GM03348 (cell line): ENCODE results near the gene PALLD.
"Not testable (repeated sequence)": the region's sequence is repeated elsewhere in the genome, so short reads cannot be mapped to it uniquely, and the experiment has no call there.

Source experiments
- DNase-seq: peaks from one replicate; pipeline ENCODE4 v3.0.0; 2012; ENCODE audit warnings: low spot score

Gene PALLD

GRCh38 chr4:168707205-168707604 is 210.4 kb downstream of the PALLD start:
- peak; percentile 27 for DNase-seq

- no peak for DNase-seq
Observed at GRCh38 chr4:168708108-168708507, 211.3 kb downstream of the PALLD start.

GRCh38 chr4:168710353-168710946 is 213.6 kb downstream of the PALLD start:
- DNase-seq: peak; percentile 58

- DNase-seq: peak; percentile 77
Observed at GRCh38 chr4:168711197-168712140, 214.6 kb downstream of the PALLD start.

- no peak for DNase-seq
Observed at GRCh38 chr4:168712316-168712890, 215.6 kb downstream of the PALLD start.

GRCh38 chr4:168713253-168713652 is 216.4 kb downstream of the PALLD start:
- no peak for DNase-seq

- no peak for DNase-seq
Observed at GRCh38 chr4:168715896-168716295, 219.0 kb downstream of the PALLD start.

- DNase-seq: no peak
Observed at GRCh38 chr4:168716406-168717129, 219.7 kb downstream of the PALLD start.

- DNase-seq: no peak
Observed at GRCh38 chr4:168717847-168718246, 221.0 kb downstream of the PALLD start.

- DNase-seq: no peak
Observed at GRCh38 chr4:168719725-168720124, 222.9 kb downstream of the PALLD start.

- DNase-seq: no peak
Observed at GRCh38 chr4:168720396-168720900, 223.6 kb downstream of the PALLD start.

- DNase-seq: no peak
Observed at GRCh38 chr4:168722391-168722790, 225.5 kb downstream of the PALLD start.

- no peak for DNase-seq
Observed at GRCh38 chr4:168723020-168723419, 226.2 kb downstream of the PALLD start.

GRCh38 chr4:168723569-168723968 is 226.7 kb downstream of the PALLD start:
- DNase-seq: no peak

- no peak for DNase-seq
Observed at GRCh38 chr4:168724243-168724642, 227.4 kb downstream of the PALLD start.

- DNase-seq: peak; percentile 44
Observed at GRCh38 chr4:168724686-168725411, 228.0 kb downstream of the PALLD start.

- no peak for DNase-seq
Observed at GRCh38 chr4:168725930-168726329, 229.1 kb downstream of the PALLD start.

GRCh38 chr4:168727181-168727580 is 230.3 kb downstream of the PALLD start:
- not testable (repeated sequence) for DNase-seq

- no peak for DNase-seq
Observed at GRCh38 chr4:168731006-168731636, 234.3 kb downstream of the PALLD start.

- no peak for DNase-seq
Observed at GRCh38 chr4:168731706-168732414, 235.0 kb downstream of the PALLD start.
